HG03575 (cell line): Measurements from ENCODE around the gene EFNB3.

ENCODE experiments used
- ATAC-seq: cut with Tn5 transposase; IDR thresholded peaks from one replicate; pipeline ENCODE4 v1.9.1; 2021; ENCODE audit not compliant: unreplicated experiment, insufficient number of reproducible peaks, low FRiP score; ENCODE audit errors: extremely low read depth

EFNB3 gene

DNA sequence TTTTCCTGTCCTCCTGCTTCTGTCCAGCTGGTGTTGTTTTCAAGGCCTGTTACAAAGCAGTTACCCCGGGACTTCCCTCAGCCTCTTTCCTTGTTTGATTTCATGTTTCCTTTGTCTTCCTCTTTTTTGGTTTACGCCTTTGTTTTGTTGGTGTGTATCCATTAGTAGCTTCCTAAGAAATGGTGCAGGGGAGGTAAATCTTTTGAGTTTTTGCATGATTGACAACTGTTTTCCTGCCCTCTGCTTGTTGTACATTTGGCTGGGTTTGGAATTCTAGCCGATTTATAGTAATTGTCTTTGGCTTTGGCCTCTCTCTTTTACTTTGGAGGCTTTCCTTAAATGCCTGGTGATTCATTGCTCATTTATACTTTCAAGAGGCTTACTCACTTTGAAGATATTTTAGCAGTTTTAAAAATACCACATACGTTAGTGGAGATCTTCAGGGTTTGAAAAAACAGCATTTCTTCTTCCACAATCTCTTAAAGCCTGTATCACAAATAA is 45.4 kb downstream of the EFNB3 start:
- ATAC-seq: no peak

DNA sequence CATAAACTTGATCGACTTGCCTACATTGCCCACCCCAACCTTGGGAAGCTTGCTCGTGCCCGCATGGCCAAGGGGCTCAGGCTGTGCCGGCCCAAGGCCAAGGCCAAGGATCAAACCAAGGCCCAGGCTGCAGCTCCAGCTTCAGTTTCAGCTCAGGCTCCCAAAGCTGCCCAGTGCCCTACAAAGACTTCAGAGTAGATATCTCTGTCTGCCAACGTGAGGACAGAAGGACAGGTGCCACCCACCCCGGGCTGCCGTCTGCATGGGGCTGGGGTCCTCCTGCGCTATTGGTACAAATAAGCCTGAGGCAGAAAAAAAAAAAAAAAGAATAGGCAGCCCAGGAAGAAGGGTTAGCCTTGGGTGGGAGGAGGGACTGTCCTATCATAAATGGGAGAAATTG is 49.7 kb downstream of the EFNB3 start:
- ATAC-seq: no peak

DNA sequence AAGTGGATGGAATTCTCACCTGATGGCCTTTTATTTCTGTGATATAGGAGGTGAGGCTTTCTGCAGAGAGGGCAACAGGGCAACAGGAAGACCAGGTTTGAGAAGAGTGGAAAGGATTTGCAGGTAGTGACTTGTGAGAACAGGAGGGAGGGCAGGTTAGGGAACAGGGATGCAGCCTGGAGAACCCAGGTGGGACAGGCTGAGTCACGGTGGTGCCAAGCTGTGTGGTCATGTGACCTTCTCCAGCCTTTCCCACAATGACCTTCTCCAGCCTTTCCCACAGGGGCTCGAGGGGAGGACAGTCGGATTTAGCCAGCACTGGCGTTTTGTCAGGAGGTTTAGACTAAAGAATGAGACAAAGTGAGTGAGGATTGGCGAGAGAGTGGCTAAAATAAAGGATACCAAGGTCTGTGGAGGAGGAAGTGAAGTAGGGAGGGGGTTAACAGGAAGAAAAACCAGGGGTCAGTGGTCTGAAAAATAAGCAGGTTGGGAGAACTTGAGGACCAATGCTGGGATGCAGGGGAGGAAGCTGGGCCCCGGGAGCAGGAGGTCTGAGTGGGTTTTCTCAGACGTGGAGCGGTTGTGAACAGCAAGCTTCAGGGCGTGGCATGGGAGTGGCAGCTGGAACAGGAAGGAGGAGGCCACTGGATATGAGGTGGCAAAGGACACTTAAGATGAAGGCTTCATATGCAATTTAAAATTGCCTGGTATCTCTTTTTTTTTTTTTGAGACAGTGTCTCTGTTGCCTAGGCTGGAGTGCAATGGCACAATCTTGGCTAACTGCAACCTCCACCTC is 50.3 kb downstream of the EFNB3 start:
- no peak for ATAC-seq

DNA sequence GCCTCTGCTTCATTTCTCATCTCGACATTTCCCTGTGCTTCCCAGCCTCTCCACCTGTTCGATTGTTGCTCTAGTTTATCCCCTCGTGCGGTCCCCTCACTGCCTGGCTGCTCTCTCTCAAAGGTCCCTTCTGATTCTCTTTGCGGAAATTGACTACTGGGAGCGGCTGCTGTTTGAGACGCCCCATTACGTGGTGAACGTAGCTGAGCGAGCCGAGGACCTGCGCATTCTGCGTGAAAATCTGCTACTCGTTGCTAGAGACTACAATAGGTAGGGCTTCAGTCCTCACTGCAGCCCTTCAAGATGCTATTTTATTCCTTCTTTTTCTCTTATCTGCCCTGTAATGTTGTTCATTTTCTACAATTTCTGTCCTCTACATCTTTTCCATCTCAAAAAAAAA is 52.0 kb downstream of the EFNB3 start:
- ATAC-seq: no peak
